Measurements from ENCODE around the gene TRDN. TPM values are rescaled to one million over a fixed set of nuclear protein-coding genes. Genes with fewer than 3 reads are reported as not detected.
A peak's percentile ranks its signal among the peaks of the same experiment; 100 is the strongest.
"Not testable (repeated sequence)": the region's sequence is repeated elsewhere in the genome, so short reads cannot be mapped to it uniquely, and the experiment has no call there.

The TRDN gene
- total RNA-seq, 1 donor from 2014 or later: 370 TPM

- peak; percentile 95 for ATAC-seq (ENCODE audit: poor library complexity)
- DNase-seq; intact Hi-C loops (cut with DNase I): not testable (repeated sequence)
Observed at GRCh38 chr6:123227789-123228188, 409.0 kb downstream of the TRDN start.

- intact Hi-C loops (cut with DNase I): no loop called here
- ATAC-seq (ENCODE audit: poor library complexity): no peak
- no peak for DNase-seq
Observed at GRCh38 chr6:123226398-123226797, 410.4 kb downstream of the TRDN start.

GRCh38 chr6:123224077-123224476 is 412.7 kb downstream of the TRDN start:
- intact Hi-C loops (cut with DNase I): no loop called here
- no peak for DNase-seq
- ATAC-seq (ENCODE audit: poor library complexity): no peak

DNA sequence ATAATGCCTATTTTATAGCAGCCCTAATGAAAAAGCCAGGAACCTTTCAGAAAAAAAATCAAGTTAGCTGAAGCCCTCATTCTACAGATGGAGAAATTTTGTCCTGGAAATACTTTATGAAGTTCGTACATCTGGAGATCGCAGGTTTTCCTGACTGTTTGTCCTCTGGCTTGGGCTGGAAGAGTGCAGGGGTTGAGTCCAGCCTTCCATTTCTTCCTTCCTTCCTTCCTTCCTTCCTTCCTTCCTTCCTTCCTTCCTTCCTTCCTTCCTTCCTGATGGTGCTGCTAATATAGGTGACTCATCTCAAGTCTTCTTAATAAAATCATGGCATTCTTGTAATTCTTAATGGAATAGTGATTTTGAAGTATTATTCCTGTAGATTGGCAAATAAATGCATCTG is 413.3 kb downstream of the TRDN start:
- intact Hi-C loops (cut with DNase I): no loop called here
- DNase-seq (no peak), ATAC-seq (ENCODE audit: poor library complexity) (no peak)

DNA sequence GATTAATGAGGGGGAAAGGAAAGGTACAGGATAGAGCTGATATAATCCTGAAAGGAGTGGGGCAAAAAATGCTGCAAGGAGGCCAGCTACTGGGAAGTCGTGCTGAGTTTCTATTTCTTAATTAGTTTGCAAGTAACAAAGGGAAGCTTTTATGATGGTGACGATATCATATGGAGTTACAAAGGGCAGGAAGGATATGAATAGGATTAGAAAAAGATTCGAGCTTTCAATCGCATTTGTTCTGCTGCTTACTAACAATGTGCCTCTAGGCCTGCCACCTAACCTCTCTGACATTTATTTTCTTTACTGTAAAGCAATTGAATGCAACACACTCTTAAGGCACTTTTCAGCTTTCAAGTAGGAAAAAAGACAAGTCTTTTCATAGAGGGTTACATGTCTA is 421.5 kb downstream of the TRDN start:
- DNase-seq (no peak), ATAC-seq (ENCODE audit: poor library complexity) (no peak)
- intact Hi-C loops (cut with DNase I): no loop called here

DNA sequence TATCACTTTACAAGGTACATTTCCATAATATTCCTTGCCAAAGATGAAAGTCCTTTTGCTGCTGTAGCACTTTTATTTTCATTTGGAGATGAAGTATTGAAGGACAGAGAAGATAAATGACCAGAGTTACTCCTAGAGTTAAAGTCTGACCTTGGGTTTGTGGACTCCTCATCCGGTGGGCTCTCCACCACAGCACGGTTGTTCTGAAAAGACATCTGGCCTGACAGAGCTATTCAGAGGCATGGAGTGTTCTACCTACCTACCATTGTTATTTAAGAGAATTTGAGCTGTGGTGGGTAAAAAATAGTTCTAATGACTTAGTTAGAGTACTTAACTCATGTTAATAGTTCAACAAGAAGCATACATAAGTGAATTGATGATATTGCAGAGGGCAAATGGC is 422.3 kb downstream of the TRDN start:
- intact Hi-C loops (cut with DNase I): no loop called here
- DNase-seq: no peak
- no peak for ATAC-seq (ENCODE audit: poor library complexity)

GRCh38 chr6:123213921-123214320 is 422.8 kb downstream of the TRDN start:
- ATAC-seq (ENCODE audit: poor library complexity) (no peak), DNase-seq (no peak)
- intact Hi-C loops (cut with DNase I): no loop called here

DNA sequence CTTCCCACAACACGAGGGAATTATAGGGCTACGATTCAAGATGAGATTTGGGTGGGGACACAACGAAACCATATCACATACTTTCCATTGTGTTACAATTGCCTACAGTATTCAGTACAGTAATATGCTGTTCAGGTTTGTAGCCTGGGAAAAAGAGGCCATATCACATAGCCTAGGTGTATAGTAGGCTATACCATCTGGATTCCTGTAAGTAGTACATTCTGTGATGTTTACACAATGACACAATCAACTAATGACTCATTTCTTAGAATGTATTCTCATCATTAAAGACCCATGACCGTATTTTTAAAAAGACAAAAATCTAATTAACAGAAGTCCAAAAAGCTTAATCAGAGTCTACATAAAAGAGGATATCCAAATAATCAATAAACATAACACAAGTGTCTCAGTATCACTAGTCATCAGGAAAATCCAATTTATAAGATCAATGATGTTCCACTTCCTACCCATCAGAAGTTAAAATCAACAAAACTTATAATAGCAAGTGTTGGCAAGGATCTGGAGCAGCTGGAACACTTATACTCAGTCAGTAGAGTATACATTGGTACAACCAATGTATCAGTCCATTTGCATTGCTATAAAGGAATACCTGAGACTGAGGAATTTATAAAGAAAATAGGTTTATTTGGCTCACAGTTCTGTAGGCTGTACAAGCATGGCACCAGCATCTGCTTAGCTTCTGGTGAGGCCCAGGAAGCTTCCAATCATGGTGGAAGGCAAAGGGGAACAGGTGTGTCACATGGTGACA is 424.8 kb downstream of the TRDN start:
- DNase-seq (no peak), ATAC-seq (ENCODE audit: poor library complexity) (no peak)
- intact Hi-C loops (cut with DNase I): no loop called here

DNA sequence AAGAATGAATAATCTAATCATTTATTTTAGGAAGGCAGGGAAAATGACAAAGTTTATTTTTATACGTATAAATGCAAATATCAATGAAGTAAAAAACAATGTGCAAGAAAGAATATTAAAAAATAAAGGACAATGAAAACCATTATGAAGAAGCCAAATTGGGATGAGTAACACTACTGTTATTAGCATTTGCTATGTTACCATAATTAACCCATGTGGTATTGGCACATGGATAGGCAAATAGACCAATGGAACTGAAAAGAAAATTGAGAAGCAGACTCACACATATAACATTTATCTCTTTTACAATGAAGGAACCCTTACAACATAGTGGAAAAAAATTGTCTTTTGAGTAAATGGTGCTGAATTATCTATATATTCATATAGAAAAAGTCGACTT is 426.1 kb downstream of the TRDN start:
- intact Hi-C loops (cut with DNase I): no loop called here
- no peak for ATAC-seq (ENCODE audit: poor library complexity)
- no peak for DNase-seq

DNA sequence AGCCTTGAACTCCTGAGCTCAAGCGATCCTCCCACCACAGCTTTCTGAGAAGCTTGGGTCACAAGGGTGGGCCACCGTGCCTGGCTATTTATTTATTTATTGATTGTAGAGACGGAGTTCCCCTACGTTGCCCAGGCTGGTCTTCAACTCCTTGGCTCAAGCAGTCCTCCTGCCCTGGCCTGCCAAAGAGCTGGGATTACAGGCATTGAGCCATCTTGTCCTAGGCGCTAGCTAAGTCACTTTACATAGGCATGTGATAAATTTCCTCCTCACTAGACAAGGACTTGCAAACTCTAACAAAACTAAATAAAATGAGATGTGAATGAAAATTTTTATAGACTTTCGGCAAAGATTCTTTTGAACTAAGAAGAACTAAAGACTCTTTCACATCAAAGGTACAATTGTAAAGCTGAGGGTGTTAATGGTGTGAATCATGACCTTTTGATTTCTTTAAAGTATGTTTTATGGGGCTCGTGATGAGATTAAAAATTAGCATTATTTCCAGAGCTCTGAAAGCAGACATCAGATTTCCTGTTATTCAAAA is 428.7 kb downstream of the TRDN start:
- DNase-seq (peak; percentile 14), ATAC-seq (ENCODE audit: poor library complexity) (no peak)
- intact Hi-C loops (cut with DNase I): no loop called here

GRCh38 chr6:123203928-123204327 is 432.8 kb downstream of the TRDN start:
- no peak for DNase-seq
- no peak for ATAC-seq (ENCODE audit: poor library complexity)
- intact Hi-C loops (cut with DNase I): no loop called here

GRCh38 chr6:123201869-123202372 is 434.8 kb downstream of the TRDN start:
- no peak for ATAC-seq (ENCODE audit: poor library complexity)

DNA sequence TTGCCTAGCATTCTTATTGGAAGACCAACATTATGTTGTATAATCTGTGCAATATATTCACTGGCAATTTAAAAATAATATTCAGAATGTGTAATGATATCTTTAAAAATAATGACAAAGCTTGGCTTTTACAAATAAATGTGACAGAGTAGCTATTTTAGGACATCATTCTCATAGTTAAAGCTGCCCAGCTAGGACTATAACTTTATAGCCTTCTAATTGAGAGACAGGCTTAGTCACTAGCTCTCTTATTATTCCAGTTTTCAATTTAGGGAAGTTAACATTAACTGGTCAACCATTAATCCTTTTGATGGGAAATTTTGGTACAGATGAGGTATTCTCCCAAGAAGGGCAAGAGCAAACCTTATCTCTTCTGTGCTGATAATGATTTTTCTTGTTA is 443.5 kb downstream of the TRDN start:
- no peak for ATAC-seq (ENCODE audit: poor library complexity)
- no peak for DNase-seq
- intact Hi-C loops (cut with DNase I): no loop called here

More at GRCh38 chr6:123201869-123202372, 434.8 kb downstream of the TRDN start:
- intact Hi-C loops (cut with DNase I): no loop called here
- DNase-seq: no peak

DNA sequence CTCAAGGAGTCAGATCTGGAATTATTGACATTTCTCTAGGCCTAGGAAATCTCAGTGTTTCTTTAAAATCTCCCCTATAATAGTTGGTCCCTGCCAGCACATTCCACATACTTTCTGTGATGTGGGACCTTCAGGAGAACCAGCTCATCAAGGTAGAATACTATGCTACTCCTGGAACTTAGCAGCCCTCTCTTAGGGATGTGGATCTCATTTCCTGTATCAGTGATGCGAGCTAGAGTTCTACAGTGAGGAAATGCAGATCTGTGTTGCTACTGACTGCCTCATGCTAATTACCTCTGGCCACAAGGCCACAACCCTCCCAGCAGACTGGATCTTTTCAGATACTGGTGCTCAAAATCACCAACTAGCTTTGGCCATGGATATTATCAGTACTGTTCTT is 446.9 kb downstream of the TRDN start:
- DNase-seq: no peak
- intact Hi-C loops (cut with DNase I): no loop called here
- ATAC-seq (ENCODE audit: poor library complexity): no peak

DNA sequence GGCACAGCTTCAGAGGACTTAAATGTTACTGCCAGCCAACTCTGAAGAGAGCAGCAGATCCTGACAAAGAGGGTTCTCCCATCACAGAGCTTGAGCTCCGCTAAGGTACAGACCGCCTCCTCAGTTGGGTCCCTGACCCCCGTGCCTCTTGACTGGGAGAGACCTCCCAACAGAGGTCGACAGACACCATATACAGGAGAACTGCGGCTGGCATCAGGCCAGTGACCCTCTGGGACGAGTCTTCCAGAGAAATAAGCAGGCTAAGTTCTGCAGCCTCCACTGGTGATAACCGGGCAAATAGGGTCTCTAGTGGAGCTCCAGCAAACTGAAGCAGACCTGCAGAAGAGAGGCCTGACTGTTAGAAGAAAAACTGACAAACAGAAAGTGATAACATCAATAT is 453.8 kb downstream of the TRDN start:
- ATAC-seq (ENCODE audit: poor library complexity) (no peak), DNase-seq (peak; percentile 37)
- intact Hi-C loops (cut with DNase I): no loop called here

DNA sequence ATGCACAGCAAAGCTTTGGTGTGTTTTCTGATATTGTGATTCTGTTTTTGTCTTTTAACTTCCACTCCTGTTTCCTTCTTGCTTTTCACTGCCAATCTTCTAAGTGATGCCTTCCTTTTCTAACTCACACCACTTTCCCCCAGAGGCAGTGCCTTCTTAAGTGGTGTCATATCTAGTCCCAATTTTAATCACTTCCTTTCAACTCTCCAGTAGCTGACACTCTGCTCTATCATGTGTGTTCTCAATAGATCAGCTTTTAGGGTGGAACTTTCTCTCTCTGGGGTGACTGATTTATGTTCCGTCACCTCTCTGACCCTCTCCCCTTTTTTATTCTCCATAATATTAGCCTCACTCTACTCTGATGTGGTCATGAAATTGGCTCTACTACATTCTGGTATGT is 460.0 kb downstream of the TRDN start:
- DNase-seq: no peak
- ATAC-seq (ENCODE audit: poor library complexity): no peak
- intact Hi-C loops (cut with DNase I): no loop called here

GRCh38 chr6:123171341-123172115 is 465.2 kb downstream of the TRDN start:
- DNase-seq (no peak), ATAC-seq (ENCODE audit: poor library complexity) (no peak)
- intact Hi-C loops (cut with DNase I): no loop called here

GRCh38 chr6:123169774-123170095 is 467.0 kb downstream of the TRDN start:
- no peak for DNase-seq
- no peak for ATAC-seq (ENCODE audit: poor library complexity)
- intact Hi-C loops (cut with DNase I): no loop called here

DNA sequence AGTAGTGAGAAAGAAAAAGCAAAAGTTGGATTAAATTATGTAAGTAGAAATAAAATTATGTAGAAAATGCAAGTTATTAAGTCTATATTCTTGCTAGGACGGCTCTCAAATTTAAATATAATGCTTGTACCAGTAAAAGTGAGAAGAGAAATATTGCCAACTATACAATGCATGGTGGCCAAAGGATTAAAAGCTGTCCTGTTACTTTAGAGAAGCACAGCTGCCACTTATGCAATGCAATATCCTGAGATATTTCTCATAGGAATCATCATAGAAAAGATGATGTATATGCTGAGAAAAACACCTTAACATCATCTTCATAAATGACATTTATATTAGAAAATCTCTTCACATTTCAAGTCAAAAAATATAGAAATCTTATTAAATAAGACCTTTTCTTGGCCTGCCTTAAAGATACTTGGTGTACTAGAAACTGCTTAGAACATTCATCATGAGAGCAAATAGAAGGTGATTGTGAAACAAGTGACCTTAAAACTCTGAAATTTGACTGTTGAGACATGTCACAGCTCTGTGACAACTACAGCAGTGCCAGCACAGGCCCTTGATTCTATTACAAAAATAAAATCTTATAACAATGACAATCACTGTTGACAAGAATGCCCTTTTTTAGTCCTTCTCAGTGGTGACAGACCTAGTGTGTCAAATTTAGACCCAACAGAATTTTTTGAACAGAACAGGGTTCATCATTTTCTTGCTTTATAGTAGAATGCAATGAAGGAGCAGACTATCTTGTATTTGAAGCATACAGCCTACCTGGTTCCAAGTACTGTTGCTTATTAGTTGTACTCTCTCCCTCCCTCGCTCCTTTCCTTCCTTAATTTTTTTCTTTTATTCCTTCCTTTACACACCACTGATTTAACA is 467.6 kb downstream of the TRDN start:
- intact Hi-C loops (cut with DNase I): no loop called here
- ATAC-seq (ENCODE audit: poor library complexity): no peak
- no peak for DNase-seq

Measured in Right ventricle myocardium superior (tissue), 1 donor.